ENCODE results near the gene TEX30.

Gene TEX30

GRCh38 chr13:102726430-102726829 lies 47.2 kb downstream of the TEX30 start:
- H3K27ac ChIP-seq: no peak overlapping the region
- no peak overlapping the region for H3K4me3 ChIP-seq

GRCh38 chr13:102724923-102725322 lies 48.7 kb downstream of the TEX30 start:
- Histone ChIP-seq H3K27ac (no peak overlapping the region), H3K4me3 (no peak overlapping the region)

GRCh38 chr13:102721800-102722231 lies 51.8 kb downstream of the TEX30 start:
- no peak overlapping the region for H3K27ac ChIP-seq
- no peak overlapping the region for H3K4me3 ChIP-seq

GRCh38 chr13:102718746-102719145 lies 54.8 kb downstream of the TEX30 start:
- Histone ChIP-seq H3K4me3 (no peak overlapping the region), H3K27ac (no peak overlapping the region)
